SKM-1 treated with dmso at 0.1 percent for 144 hours (cell line): ENCODE measurements around the gene CADPS2.
"Not testable (repeated sequence)": the region's sequence is repeated elsewhere in the genome, so short reads cannot be mapped to it uniquely, and the experiment has no call there.

Experiments used
- DNase-seq: peaks from one replicate; lab custom pipeline; 2025; ENCODE audit not compliant: unreplicated experiment; lab: John Stamatoyannopoulos, UW

CADPS2 gene

GRCh38 chr7:122717356-122718089, 168.7 kb downstream of the CADPS2 start:
- no peak for DNase-seq

- DNase-seq: no peak
Measured at GRCh38 chr7:122715183-122715582, 171.1 kb downstream of the CADPS2 start.

GRCh38 chr7:122710916-122711315, 175.3 kb downstream of the CADPS2 start:
- no peak for DNase-seq

- no peak for DNase-seq
Measured at GRCh38 chr7:122709930-122710646, 176.2 kb downstream of the CADPS2 start.

GRCh38 chr7:122706836-122707235, 179.4 kb downstream of the CADPS2 start:
- no peak for DNase-seq

- no peak for DNase-seq
Measured at GRCh38 chr7:122702872-122703510, 183.3 kb downstream of the CADPS2 start, which contains the start of gene RNF148. TSS of gene RNF148 (minus strand) at chr7:122702922. CDS start at chr7:122702750, 172 bp downstream.

- DNase-seq: no peak
Measured at GRCh38 chr7:122699017-122699416, 187.2 kb downstream of the CADPS2 start, which contains the start of gene RNF133. TSS of gene RNF133 (minus strand) at chr7:122699117. CDS start at chr7:122698918, 199 bp downstream.

- DNase-seq: no peak
Measured at GRCh38 chr7:122695816-122696215, 190.4 kb downstream of the CADPS2 start.

- no peak for DNase-seq
Measured at GRCh38 chr7:122694697-122695096, 191.6 kb downstream of the CADPS2 start.

GRCh38 chr7:122692769-122693309, 193.4 kb downstream of the CADPS2 start:
- DNase-seq: no peak

- DNase-seq: no peak
Measured at GRCh38 chr7:122691569-122692235, 194.6 kb downstream of the CADPS2 start.

- no peak for DNase-seq
Measured at GRCh38 chr7:122689346-122690109, 196.7 kb downstream of the CADPS2 start.

GRCh38 chr7:122688400-122688998, 197.8 kb downstream of the CADPS2 start:
- no peak for DNase-seq

GRCh38 chr7:122686360-122686878, 199.8 kb downstream of the CADPS2 start:
- DNase-seq: no peak

- DNase-seq: no peak
Measured at GRCh38 chr7:122684504-122684903, 201.8 kb downstream of the CADPS2 start.

GRCh38 chr7:122682815-122683550, 203.3 kb downstream of the CADPS2 start:
- DNase-seq: no peak

GRCh38 chr7:122681186-122681585, 205.1 kb downstream of the CADPS2 start:
- not testable (repeated sequence) for DNase-seq

GRCh38 chr7:122679813-122680212, 206.4 kb downstream of the CADPS2 start:
- no peak for DNase-seq

- DNase-seq: not testable (repeated sequence)
Measured at GRCh38 chr7:122679269-122679709, 207.0 kb downstream of the CADPS2 start.
